Peyer's patch (tissue), 4 donors: ENCODE results near the gene CADPS. TPM values are rescaled to one million over a fixed set of nuclear protein-coding genes. Genes with fewer than 3 reads are reported as not detected.

Source experiments
- DNase-seq, 3 donors: peaks; one replicate each; pipeline ENCODE4 v3.0.0-alpha.2; 2017 to 2019
- H3K27ac ChIP-seq, 4 donors: fragments of 200-600 bp; sonication (generic); one replicate each; pipeline ENCODE4 v1.5.1; 2016 to 2019
- H3K27me3 ChIP-seq, 2 donors: fragments of 200-600 bp; sonication (generic); one replicate each; pipeline ENCODE4 v1.5.1; 2019
- H3K36me3 ChIP-seq, 3 donors: fragments of 200-600 bp; sonication (generic); one replicate each; pipeline ENCODE4 v1.5.1; 2016 to 2019
- H3K4me1 ChIP-seq, 4 donors: fragments of 200-600 bp; sonication (generic); one replicate each; pipeline ENCODE4 v1.5.1; 2016 to 2019
- H3K4me3 ChIP-seq, 4 donors: fragments of 200-600 bp; sonication (generic); 1 replicate in 3 of 4; 2 replicates in 1 of 4; pipeline ENCODE4 v1.5.1; 2016 to 2019; ENCODE audit warnings: mild to moderate bottlenecking in 1 of 4
- H3K9me3 ChIP-seq, 4 donors: fragments of 200-600 bp; sonication (generic); one replicate each; pipeline ENCODE4 v1.5.1; 2016 to 2019; ENCODE audit warnings: mild to moderate bottlenecking in 1 of 4
- POLR2A ChIP-seq, 2 donors: fragments of 450-650 bp; IDR thresholded peaks; one replicate each; pipeline ENCODE4 v1.5.1; 2017; ENCODE audit warnings: antibody characterized with exemption in 2 of 2, mild to moderate bottlenecking in 2 of 2, moderate library complexity in 2 of 2
- total RNA-seq, 4 donors: library from RNA; depleted of rRNA; stranded (reverse); fragments of >200 nt; gene quantifications; one replicate each; pipeline ENCODE4 v1.1.0, GENCODE V29; 2016
- TF ChIP-seq, protein P1 (sequence below), 6 experiments: fragments of 450-650 bp in 4 of 6; fragments of 200-600 bp in 2 of 6; sonication (generic) in 1 of 6; IDR thresholded peaks; one replicate each; pipeline ENCODE4 v1.5.1; 2017 to 2019; ENCODE audit warnings: antibody characterized with exemption in 6 of 6, mild to moderate bottlenecking in 3 of 6, moderate library complexity in 1 of 6

CADPS gene
- total RNA-seq, 4 donors from 2014 or later: 6.4 to 29.7 (median 18.1) TPM

DNA sequence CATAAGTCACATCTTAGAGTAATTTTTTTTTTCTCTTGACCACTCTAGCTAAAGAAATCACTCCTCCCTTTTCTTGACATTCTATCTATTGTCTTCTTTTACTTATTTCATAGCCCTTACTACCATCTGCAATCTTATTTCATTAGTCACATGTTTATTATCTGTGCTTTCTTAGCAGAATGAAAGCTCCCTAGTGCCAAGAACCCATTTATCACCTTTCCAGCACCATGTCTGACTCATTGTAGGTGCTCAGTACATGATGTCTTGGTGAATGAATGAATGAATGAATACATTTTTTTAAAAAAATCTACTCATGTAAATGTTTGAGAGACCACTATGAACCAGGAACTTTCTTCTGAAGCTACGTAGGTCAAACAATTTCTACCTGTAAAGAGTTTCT is 157.2 kb downstream of the CADPS start:
- TF ChIP-seq, protein P1, sequence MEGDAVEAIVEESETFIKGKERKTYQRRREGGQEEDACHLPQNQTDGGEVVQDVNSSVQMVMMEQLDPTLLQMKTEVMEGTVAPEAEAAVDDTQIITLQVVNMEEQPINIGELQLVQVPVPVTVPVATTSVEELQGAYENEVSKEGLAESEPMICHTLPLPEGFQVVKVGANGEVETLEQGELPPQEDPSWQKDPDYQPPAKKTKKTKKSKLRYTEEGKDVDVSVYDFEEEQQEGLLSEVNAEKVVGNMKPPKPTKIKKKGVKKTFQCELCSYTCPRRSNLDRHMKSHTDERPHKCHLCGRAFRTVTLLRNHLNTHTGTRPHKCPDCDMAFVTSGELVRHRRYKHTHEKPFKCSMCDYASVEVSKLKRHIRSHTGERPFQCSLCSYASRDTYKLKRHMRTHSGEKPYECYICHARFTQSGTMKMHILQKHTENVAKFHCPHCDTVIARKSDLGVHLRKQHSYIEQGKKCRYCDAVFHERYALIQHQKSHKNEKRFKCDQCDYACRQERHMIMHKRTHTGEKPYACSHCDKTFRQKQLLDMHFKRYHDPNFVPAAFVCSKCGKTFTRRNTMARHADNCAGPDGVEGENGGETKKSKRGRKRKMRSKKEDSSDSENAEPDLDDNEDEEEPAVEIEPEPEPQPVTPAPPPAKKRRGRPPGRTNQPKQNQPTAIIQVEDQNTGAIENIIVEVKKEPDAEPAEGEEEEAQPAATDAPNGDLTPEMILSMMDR (IDR thresholded peaks at IDR 0.05): no peak
- TF ChIP-seq POLR2A (IDR thresholded peaks at IDR 0.05): no peak
- H3K4me1 ChIP-seq: no peaks in the 10 kb centered on the region
- H3K27me3 ChIP-seq: no peaks in the 10 kb centered on the region
- H3K4me3 ChIP-seq: no peak overlapping the region
- DNase-seq: no peak
- H3K36me3 ChIP-seq: no peaks in the 10 kb centered on the region
- H3K9me3 ChIP-seq: no peaks in the 10 kb centered on the region
- no peak overlapping the region for H3K27ac ChIP-seq

DNA sequence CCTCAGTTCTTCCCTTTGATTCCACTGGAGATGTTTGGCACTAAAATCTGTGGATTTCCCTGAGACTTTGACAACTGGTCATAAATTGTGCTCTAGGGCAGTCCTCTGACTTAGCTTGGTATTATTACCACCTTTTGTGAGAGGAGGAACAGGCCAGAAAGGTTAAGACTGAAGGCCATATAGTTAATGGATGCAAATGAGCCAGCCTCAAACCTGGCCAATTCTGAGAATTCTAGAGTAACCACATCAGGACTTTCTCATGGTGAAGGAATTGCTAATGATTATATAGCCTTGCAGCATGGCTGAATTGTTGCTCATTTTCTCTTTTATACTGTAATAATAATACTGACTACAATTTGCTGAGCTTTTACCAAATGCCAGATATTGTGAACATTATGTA is 162.5 kb downstream of the CADPS start:
- DNase-seq: no peak
- Histone ChIP-seq H3K4me3 (no peak overlapping the region), H3K27ac (no peak overlapping the region), H3K27me3 (no peaks in the 10 kb centered on the region), H3K9me3 (no peaks in the 10 kb centered on the region), H3K4me1 (no peaks in the 10 kb centered on the region), H3K36me3 (no peaks in the 10 kb centered on the region)
- TF ChIP-seq, protein P1 (IDR thresholded peaks at IDR 0.05): no peak
- no peak for TF ChIP-seq POLR2A (IDR thresholded peaks at IDR 0.05)

- H3K27ac ChIP-seq: no peak overlapping the region
- H3K9me3 ChIP-seq: no peaks in the 10 kb centered on the region
- TF ChIP-seq, protein P1 (IDR thresholded peaks at IDR 0.05): no peak
- no peak for TF ChIP-seq POLR2A (IDR thresholded peaks at IDR 0.05)
- H3K4me1 ChIP-seq: no peaks in the 10 kb centered on the region
- H3K36me3 ChIP-seq: no peaks in the 10 kb centered on the region
- H3K4me3 ChIP-seq: no peak overlapping the region
- H3K27me3 ChIP-seq: no peaks in the 10 kb centered on the region
- DNase-seq: no peak
Observed at GRCh38 chr3:62710751-62711150, 164.5 kb downstream of the CADPS start.

GRCh38 chr3:62708638-62709373 is 166.4 kb downstream of the CADPS start:
- TF ChIP-seq, protein P1 (IDR thresholded peaks at IDR 0.05): no peak
- TF ChIP-seq POLR2A (IDR thresholded peaks at IDR 0.05): no peak
- Histone ChIP-seq H3K27ac (peak overlapping the region in 1 of 4 donors; percentile 1), H3K4me1 (no peaks in the 10 kb centered on the region), H3K9me3 (no peaks in the 10 kb centered on the region), H3K27me3 (no peaks in the 10 kb centered on the region), H3K36me3 (no peaks in the 10 kb centered on the region), H3K4me3 (no peak overlapping the region)
- DNase-seq: no peak

DNA sequence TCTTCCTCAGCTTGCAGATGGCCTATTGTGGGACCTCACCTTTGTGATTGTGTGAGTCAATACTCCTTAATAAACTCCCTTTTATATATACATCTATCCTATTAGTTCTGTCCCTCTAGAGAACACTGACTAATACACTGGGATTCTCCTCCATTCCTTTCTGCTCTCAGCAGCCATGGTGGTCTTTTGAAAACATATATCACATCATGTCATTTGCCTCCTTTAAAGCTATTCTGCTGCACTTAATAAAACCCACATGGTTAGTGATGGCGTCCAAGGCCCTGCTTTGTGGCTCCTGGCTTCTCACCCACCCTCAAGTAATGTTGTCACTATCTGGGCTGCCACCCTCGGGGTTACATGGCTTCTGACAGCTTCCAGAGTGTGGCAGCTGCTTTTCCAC is 169.5 kb downstream of the CADPS start:
- no peak overlapping the region for H3K4me3 ChIP-seq
- H3K9me3 ChIP-seq: no peaks in the 10 kb centered on the region
- H3K27ac ChIP-seq: no peak overlapping the region
- no peaks in the 10 kb centered on the region for H3K4me1 ChIP-seq
- no peak for DNase-seq
- TF ChIP-seq, protein P1 (IDR thresholded peaks at IDR 0.05): no peak
- TF ChIP-seq POLR2A (IDR thresholded peaks at IDR 0.05): no peak
- H3K27me3 ChIP-seq: no peaks in the 10 kb centered on the region
- H3K36me3 ChIP-seq: no peaks in the 10 kb centered on the region
